IMR-90 (cell line): ENCODE results near the gene KLHL7.
"Not testable (repeated sequence)": the region's sequence is repeated elsewhere in the genome, so short reads cannot be mapped to it uniquely, and the experiment has no call there.

Source experiments
- CEBPB ChIP-seq: IDR thresholded peaks from 2 replicates; pipeline ENCODE4 v1.6.1; 2012; ENCODE audit warnings: low read depth, low read length, improper control_type of control experiment
- CHD1 ChIP-seq: IDR thresholded peaks from 2 replicates; pipeline ENCODE4 v1.6.1; 2012; ENCODE audit warnings: low read depth, low read length, improper control_type of control experiment
- MAFK ChIP-seq: IDR thresholded peaks from 2 replicates; pipeline ENCODE4 v1.6.1; 2012; ENCODE audit warnings: low read depth, low read length, improper control_type of control experiment
- MAZ ChIP-seq: IDR thresholded peaks from 2 replicates; pipeline ENCODE4 v1.6.1; 2012; ENCODE audit warnings: low read depth, mild to moderate bottlenecking, low read length, improper control_type of control experiment, moderate library complexity, borderline replicate concordance
- POLR2A ChIP-seq: IDR thresholded peaks from 2 replicates; pipeline ENCODE4 v1.6.1; 2012; ENCODE audit warnings: mild to moderate bottlenecking, low read depth, low read length
- SMC3 ChIP-seq: fragments of 150-350 bp; IDR thresholded peaks from 2 replicates; pipeline ENCODE4 v1.6.1; 2016; ENCODE audit warnings: low read depth, mild to moderate bottlenecking, antibody characterized with exemption, low read length, moderate library complexity
- TF ChIP-seq, protein P1 (sequence below): conservative IDR thresholded peaks from 2 replicates; pipeline ENCODE4 v1.5.1; 2012; ENCODE audit warnings: mild to moderate bottlenecking, low read depth, low read length, improper control_type of control experiment
- TF ChIP-seq, protein P2 (sequence below): fragments of 150-350 bp; IDR thresholded peaks from 2 replicates; pipeline ENCODE4 v1.6.1; 2016; ENCODE audit warnings: low read depth, mild to moderate bottlenecking, low read length, moderate library complexity, borderline replicate concordance

DNA sequence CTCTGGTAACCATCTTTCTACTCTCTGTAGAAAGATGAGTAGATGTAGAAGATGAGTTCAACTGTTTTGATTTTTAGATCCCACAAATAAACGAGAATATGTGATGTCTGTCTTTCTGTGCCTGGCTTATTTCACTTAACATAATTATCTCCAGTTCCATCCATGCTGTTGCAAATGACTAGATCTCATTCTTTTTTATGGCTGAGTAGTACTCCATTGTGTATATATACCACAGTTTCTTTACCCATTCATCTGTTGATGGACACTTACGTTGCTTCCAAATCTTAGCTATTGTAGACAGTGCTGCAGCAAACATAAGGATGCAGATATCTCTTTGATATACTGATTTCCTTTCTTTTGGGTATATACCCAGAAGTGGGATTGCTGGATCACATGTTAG is 26.2 kb downstream of the KLHL7 start:
- not testable (repeated sequence) for TF ChIP-seq CEBPB, CHD1, MAZ, SMC3, POLR2A, MAFK
- TF ChIP-seq, protein P1, sequence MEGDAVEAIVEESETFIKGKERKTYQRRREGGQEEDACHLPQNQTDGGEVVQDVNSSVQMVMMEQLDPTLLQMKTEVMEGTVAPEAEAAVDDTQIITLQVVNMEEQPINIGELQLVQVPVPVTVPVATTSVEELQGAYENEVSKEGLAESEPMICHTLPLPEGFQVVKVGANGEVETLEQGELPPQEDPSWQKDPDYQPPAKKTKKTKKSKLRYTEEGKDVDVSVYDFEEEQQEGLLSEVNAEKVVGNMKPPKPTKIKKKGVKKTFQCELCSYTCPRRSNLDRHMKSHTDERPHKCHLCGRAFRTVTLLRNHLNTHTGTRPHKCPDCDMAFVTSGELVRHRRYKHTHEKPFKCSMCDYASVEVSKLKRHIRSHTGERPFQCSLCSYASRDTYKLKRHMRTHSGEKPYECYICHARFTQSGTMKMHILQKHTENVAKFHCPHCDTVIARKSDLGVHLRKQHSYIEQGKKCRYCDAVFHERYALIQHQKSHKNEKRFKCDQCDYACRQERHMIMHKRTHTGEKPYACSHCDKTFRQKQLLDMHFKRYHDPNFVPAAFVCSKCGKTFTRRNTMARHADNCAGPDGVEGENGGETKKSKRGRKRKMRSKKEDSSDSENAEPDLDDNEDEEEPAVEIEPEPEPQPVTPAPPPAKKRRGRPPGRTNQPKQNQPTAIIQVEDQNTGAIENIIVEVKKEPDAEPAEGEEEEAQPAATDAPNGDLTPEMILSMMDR: not testable (repeated sequence)
- TF ChIP-seq, protein P2, sequence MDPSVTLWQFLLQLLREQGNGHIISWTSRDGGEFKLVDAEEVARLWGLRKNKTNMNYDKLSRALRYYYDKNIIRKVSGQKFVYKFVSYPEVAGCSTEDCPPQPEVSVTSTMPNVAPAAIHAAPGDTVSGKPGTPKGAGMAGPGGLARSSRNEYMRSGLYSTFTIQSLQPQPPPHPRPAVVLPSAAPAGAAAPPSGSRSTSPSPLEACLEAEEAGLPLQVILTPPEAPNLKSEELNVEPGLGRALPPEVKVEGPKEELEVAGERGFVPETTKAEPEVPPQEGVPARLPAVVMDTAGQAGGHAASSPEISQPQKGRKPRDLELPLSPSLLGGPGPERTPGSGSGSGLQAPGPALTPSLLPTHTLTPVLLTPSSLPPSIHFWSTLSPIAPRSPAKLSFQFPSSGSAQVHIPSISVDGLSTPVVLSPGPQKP: not testable (repeated sequence)
